Activated CD4-positive, alpha-beta memory T cell treated with anti-CD3 and anti-CD28 coated beads for 36 hours (primary cell): ENCODE measurements around the gene NR6A1. TPM values are rescaled to one million over a fixed set of nuclear protein-coding genes. Genes with fewer than 3 reads are reported as not detected.
"Not testable (repeated sequence)": the region's sequence is repeated elsewhere in the genome, so short reads cannot be mapped to it uniquely, and the experiment has no call there.

Experiments used
- CTCF ChIA-PET: fragments of 350-600 bp; sonication (Branson Sonifier 250); formaldehyde crosslinking; loops from one replicate; lab custom pipeline; 2021; ENCODE audit warnings: antibody characterized with exemption, inconsistent platforms; lab: Charles Lee
- POLR2A ChIA-PET: fragments of 350-600 bp; sonication (Branson Sonifier 250); formaldehyde crosslinking; loops from one replicate; lab custom pipeline; 2021; ENCODE audit warnings: antibody characterized with exemption; lab: Charles Lee
- DNase-seq: peaks from one replicate; pipeline ENCODE4 v3.0.0-alpha.2; 2020
- H3K27ac Mint-ChIP-seq: one replicate; pipeline ENCODE4 v1.8.0; 2021; ENCODE audit warnings: mixed read lengths
- H3K27me3 Mint-ChIP-seq: one replicate; pipeline ENCODE4 v1.8.0; 2021; ENCODE audit warnings: mixed read lengths
- H3K36me3 Mint-ChIP-seq: one replicate; pipeline ENCODE4 v1.8.0; 2021; ENCODE audit warnings: mixed read lengths
- H3K4me1 Mint-ChIP-seq: one replicate; pipeline ENCODE4 v1.8.0; 2021; ENCODE audit warnings: low read depth, mixed read lengths
- H3K4me3 Mint-ChIP-seq: one replicate; pipeline ENCODE4 v1.8.0; 2021; ENCODE audit warnings: mild to moderate bottlenecking, mixed read lengths
- H3K9me3 Mint-ChIP-seq: one replicate; pipeline ENCODE4 v1.8.0; 2021; ENCODE audit warnings: mixed read lengths
- intact Hi-C: fragments of 100-400 bp; cut with micrococcal nuclease; formaldehyde crosslinking; loops from one replicate; pipeline ENCODE4 v1.15.1; 2023
- total RNA-seq, 2 experiments: library from RNA; stranded (reverse); gene quantifications; one replicate each; pipeline ENCODE4 v1.2.3, GENCODE V29; 2021

The NR6A1 gene
- total RNA-seq, 2 experiments from 2014 or later, result 0.61 to 0.83 TPM

GRCh38 chr9:124754289-124754688, 16.8 kb downstream of the NR6A1 start:
- Mint-ChIP-seq H3K4me3 (no peak overlapping the region), H3K4me1 (peaks cover 15% of the 10 kb centered on the region), H3K36me3 (no peaks in the 10 kb centered on the region), H3K27me3 (peaks cover 52% of the 10 kb centered on the region), H3K9me3 (no peaks in the 10 kb centered on the region), H3K27ac (no peak overlapping the region)
- CTCF ChIA-PET, result interaction anchor here (0.6 to 1.7 kb wide), 5 partner anchors 17 to 43 kb away, joined by 3 to 4 read pairs (median 4); partner anchors contain the start of gene NR6A1
- POLR2A ChIA-PET, result no interaction called here
- no peak for DNase-seq
- intact Hi-C loops, result loop anchor here (2.0 kb wide), 3 partner anchors 15 to 41 kb away; no protein-coding TSS in a partner anchor

GRCh38 chr9:124752967-124753366, 18.1 kb downstream of the NR6A1 start:
- DNase-seq, result no peak
- POLR2A ChIA-PET, result no interaction called here
- no peak overlapping the region for H3K4me3 Mint-ChIP-seq
- H3K9me3 Mint-ChIP-seq, result no peaks in the 10 kb centered on the region
- peaks cover 13% of the 10 kb centered on the region for H3K4me1 Mint-ChIP-seq
- CTCF ChIA-PET, result interaction anchor here (0.8 to 2.4 kb wide), 5 partner anchors 10 to 135 kb away, joined by 3 to 8 read pairs (median 3); no protein-coding TSS in a partner anchor
- H3K36me3 Mint-ChIP-seq, result no peaks in the 10 kb centered on the region
- intact Hi-C loops, result no loop called here
- H3K27ac Mint-ChIP-seq, result no peak overlapping the region
- H3K27me3 Mint-ChIP-seq, result peaks cover 50% of the 10 kb centered on the region

- POLR2A ChIA-PET, result no interaction called here
- Mint-ChIP-seq H3K4me1 (peaks cover 6% of the 10 kb centered on the region), H3K27me3 (peaks cover 33% of the 10 kb centered on the region), H3K27ac (no peak overlapping the region), H3K4me3 (no peak overlapping the region), H3K9me3 (no peaks in the 10 kb centered on the region), H3K36me3 (no peaks in the 10 kb centered on the region)
- intact Hi-C loops, result no loop called here
- DNase-seq, result no peak
- CTCF ChIA-PET, result no interaction called here
Measured at GRCh38 chr9:124749781-124750180, 21.3 kb downstream of the NR6A1 start.

GRCh38 chr9:124749284-124749683, 21.8 kb downstream of the NR6A1 start:
- Mint-ChIP-seq H3K36me3 (no peaks in the 10 kb centered on the region), H3K4me3 (no peak overlapping the region), H3K27me3 (peaks cover 28% of the 10 kb centered on the region)

GRCh38 chr9:124747065-124747464, 24.0 kb downstream of the NR6A1 start:
- no peak overlapping the region for H3K27ac Mint-ChIP-seq
- no peaks in the 10 kb centered on the region for H3K9me3 Mint-ChIP-seq
- H3K4me3 Mint-ChIP-seq, result no peak overlapping the region
- H3K4me1 Mint-ChIP-seq, result peaks cover 5% of the 10 kb centered on the region
- peaks cover 18% of the 10 kb centered on the region for H3K27me3 Mint-ChIP-seq
- intact Hi-C loops, result no loop called here
- H3K36me3 Mint-ChIP-seq, result no peaks in the 10 kb centered on the region
- DNase-seq, result no peak
- ChIA-PET POLR2A (no interaction called here), CTCF (interaction anchor here (1.2 kb wide), 1 partner anchor 32 kb away, joined by 4 read pairs; no protein-coding TSS in a partner anchor)

More at GRCh38 chr9:124749284-124749683, 21.8 kb downstream of the NR6A1 start:
- CTCF ChIA-PET, result no interaction called here
- POLR2A ChIA-PET, result no interaction called here
- peaks cover under 1% of the 10 kb centered on the region for H3K4me1 Mint-ChIP-seq
- no peaks in the 10 kb centered on the region for H3K9me3 Mint-ChIP-seq
- intact Hi-C loops, result no loop called here
- DNase-seq, result no peak
- no peak overlapping the region for H3K27ac Mint-ChIP-seq

GRCh38 chr9:124743686-124744348, 27.3 kb downstream of the NR6A1 start:
- DNase-seq, result no peak
- no peaks in the 10 kb centered on the region for H3K36me3 Mint-ChIP-seq
- ChIA-PET CTCF (interaction anchor here (0.8 to 1.8 kb wide), 10 partner anchors 25 to 127 kb away, joined by 3 to 11 read pairs (median 4); partner anchors contain the start of gene WDR38), POLR2A (no interaction called here)
- intact Hi-C loops, result no loop called here
- H3K27me3 Mint-ChIP-seq, result peaks cover 10% of the 10 kb centered on the region
- H3K27ac Mint-ChIP-seq, result no peak overlapping the region
- H3K9me3 Mint-ChIP-seq, result no peaks in the 10 kb centered on the region
- no peak overlapping the region for H3K4me3 Mint-ChIP-seq
- H3K4me1 Mint-ChIP-seq, result peaks cover 5% of the 10 kb centered on the region

GRCh38 chr9:124742940-124743339, 28.2 kb downstream of the NR6A1 start:
- CTCF ChIA-PET, result interaction anchor here (0.8 to 1.8 kb wide), 7 partner anchors 24 to 126 kb away, joined by 3 to 11 read pairs (median 4); partner anchors contain the start of gene WDR38
- intact Hi-C loops, result no loop called here
- Mint-ChIP-seq H3K27ac (no peak overlapping the region), H3K4me1 (peaks cover 5% of the 10 kb centered on the region), H3K9me3 (no peaks in the 10 kb centered on the region), H3K27me3 (peaks cover 8% of the 10 kb centered on the region), H3K4me3 (no peak overlapping the region), H3K36me3 (no peaks in the 10 kb centered on the region)
- no peak for DNase-seq
- POLR2A ChIA-PET, result interaction anchor here (0.9 kb wide), 1 partner anchor 117 kb away, joined by 3 read pairs; no protein-coding TSS in a partner anchor

- no peak for DNase-seq
- H3K4me3 Mint-ChIP-seq, result no peak overlapping the region
- H3K36me3 Mint-ChIP-seq, result no peaks in the 10 kb centered on the region
- no peaks in the 10 kb centered on the region for H3K9me3 Mint-ChIP-seq
- ChIA-PET POLR2A (no interaction called here), CTCF (no interaction called here)
- intact Hi-C loops, result no loop called here
- H3K27me3 Mint-ChIP-seq, result peaks cover 4% of the 10 kb centered on the region
- peaks cover 5% of the 10 kb centered on the region for H3K4me1 Mint-ChIP-seq
- H3K27ac Mint-ChIP-seq, result no peak overlapping the region
Measured at GRCh38 chr9:124741662-124742061, 29.4 kb downstream of the NR6A1 start.

- POLR2A ChIA-PET, result no interaction called here
- Mint-ChIP-seq H3K9me3 (no peaks in the 10 kb centered on the region), H3K4me1 (peaks cover 5% of the 10 kb centered on the region), H3K27me3 (peaks cover 4% of the 10 kb centered on the region), H3K36me3 (no peaks in the 10 kb centered on the region), H3K4me3 (no peak overlapping the region), H3K27ac (no peak overlapping the region)
- intact Hi-C loops, result no loop called here
- DNase-seq, result no peak
- CTCF ChIA-PET, result no interaction called here
Measured at GRCh38 chr9:124741149-124741548, 30.0 kb downstream of the NR6A1 start.

GRCh38 chr9:124739360-124739759, 31.8 kb downstream of the NR6A1 start:
- H3K27me3 Mint-ChIP-seq, result peaks cover 2% of the 10 kb centered on the region
- no peak overlapping the region for H3K27ac Mint-ChIP-seq
- H3K9me3 Mint-ChIP-seq, result no peaks in the 10 kb centered on the region
- POLR2A ChIA-PET, result interaction anchor here (0.5 kb wide), 1 partner anchor 681 kb away, joined by 3 read pairs; no protein-coding TSS in a partner anchor
- CTCF ChIA-PET, result interaction anchor here (1.3 kb wide), 1 partner anchor 28 kb away, joined by 3 read pairs; no protein-coding TSS in a partner anchor
- peaks cover 19% of the 10 kb centered on the region for H3K4me1 Mint-ChIP-seq
- no peak for DNase-seq
- no peak overlapping the region for H3K4me3 Mint-ChIP-seq
- intact Hi-C loops, result no loop called here
- H3K36me3 Mint-ChIP-seq, result no peaks in the 10 kb centered on the region

GRCh38 chr9:124738075-124738474, 33.0 kb downstream of the NR6A1 start:
- H3K36me3 Mint-ChIP-seq, intact Hi-C loops, H3K9me3 Mint-ChIP-seq, H3K27me3 Mint-ChIP-seq, DNase-seq, POLR2A ChIA-PET, H3K4me3 Mint-ChIP-seq, H3K27ac Mint-ChIP-seq: not testable (repeated sequence)
- CTCF ChIA-PET, result interaction anchor here (1.3 kb wide), 1 partner anchor 26 kb away, joined by 3 read pairs; no protein-coding TSS in a partner anchor
- peaks cover 17% of the 10 kb centered on the region for H3K4me1 Mint-ChIP-seq

GRCh38 chr9:124735121-124735520, 36.0 kb downstream of the NR6A1 start:
- DNase-seq, result no peak
- CTCF ChIA-PET, result interaction anchor here (1.7 to 1.8 kb wide), 2 partner anchors 11 to 23 kb away, joined by 4 to 5 read pairs; no protein-coding TSS in a partner anchor
- H3K4me3 Mint-ChIP-seq, result no peak overlapping the region

More at GRCh38 chr9:124735121-124735520, 36.0 kb downstream of the NR6A1 start:
- intact Hi-C loops, result loop anchor here (2.0 kb wide), 1 partner anchor 20 kb away; no protein-coding TSS in a partner anchor
- POLR2A ChIA-PET, result no interaction called here
- H3K27me3 Mint-ChIP-seq, result peaks cover 9% of the 10 kb centered on the region
- no peaks in the 10 kb centered on the region for H3K36me3 Mint-ChIP-seq
- no peaks in the 10 kb centered on the region for H3K9me3 Mint-ChIP-seq
- H3K4me1 Mint-ChIP-seq, result peaks cover 17% of the 10 kb centered on the region
- peak overlapping the region; percentile 34 for H3K27ac Mint-ChIP-seq
